Mammary epithelial cell (primary cell): ENCODE measurements around the gene FBXO3.

Experiments
- CTCF ChIP-seq, 2 donors: IDR thresholded peaks in 1 of 2; conservative IDR thresholded peaks in 1 of 2; 2 replicates each; pipeline ENCODE4 v1.5.1; 2011 to 2012; ENCODE audit warnings: inconsistent platforms in 2 of 2, low read length in 2 of 2, mild to moderate bottlenecking in 2 of 2, control low read depth in 1 of 2, low read depth in 1 of 2; ENCODE audit not compliant: insufficient read depth in 1 of 2; ENCODE audit errors: extremely low read depth in 1 of 2
- EZH2 ChIP-seq: IDR thresholded peaks from 2 replicates; pipeline ENCODE4 v1.6.1; 2012; ENCODE audit warnings: low read length, inconsistent platforms, borderline replicate concordance

GRCh38 chr11:33770236-33770635 is 4.1 kb downstream of the FBXO3 start:
- TF ChIP-seq CTCF (conservative IDR thresholded peaks at IDR 0.05 in 1 of 2, IDR thresholded peaks at IDR 0.05 in 1 of 2; ENCODE audit: extremely low read depth in 1 of 2, insufficient read depth in 1 of 2, low read depth in 1 of 2, low read length in 2 of 2) (no peak), EZH2 (no peak)
